HG02981 (cell line): ENCODE measurements around the gene PSMC6.

ENCODE experiments used
- ATAC-seq: cut with Tn5 transposase; IDR thresholded peaks from one replicate; pipeline ENCODE4 v1.9.1; 2021; ENCODE audit warnings: mild to moderate bottlenecking, moderate library complexity; ENCODE audit not compliant: unreplicated experiment

PSMC6 gene

GRCh38 chr14:52706724-52707706 is at the start of gene PSMC6:
TSS of gene PSMC6 (plus strand) at chr14:52707200. CDS start at chr14:52707220, 20 bp downstream.
- peak; percentile 97 for ATAC-seq

GRCh38 chr14:52660325-52660724 is 46.7 kb upstream of the PSMC6 start:
- ATAC-seq, result no peak

GRCh38 chr14:52660832-52661231 is 46.2 kb upstream of the PSMC6 start:
- ATAC-seq, result no peak

GRCh38 chr14:52661314-52661713 is 45.7 kb upstream of the PSMC6 start:
- ATAC-seq, result no peak

- no peak for ATAC-seq
These were observed 43.1 kb upstream of the PSMC6 start for GRCh38 chr14:52663850-52664249.

GRCh38 chr14:52678591-52678990 is 28.4 kb upstream of the PSMC6 start:
- no peak for ATAC-seq

GRCh38 chr14:52683985-52684520 is 22.9 kb upstream of the PSMC6 start:
- ATAC-seq, result no peak

- no peak for ATAC-seq
These were observed 20.8 kb upstream of the PSMC6 start for GRCh38 chr14:52686176-52686575.

- ATAC-seq, result no peak
These were observed 15.8 kb upstream of the PSMC6 start for GRCh38 chr14:52690983-52691760.

- ATAC-seq, result no peak
These were observed 14.6 kb upstream of the PSMC6 start for GRCh38 chr14:52692248-52692962.

GRCh38 chr14:52693036-52693435 is 14.0 kb upstream of the PSMC6 start:
- no peak for ATAC-seq

- ATAC-seq, result no peak
These were observed 13.5 kb upstream of the PSMC6 start for GRCh38 chr14:52693532-52693931.

- peak; percentile 48 for ATAC-seq
These were observed 12.1 kb upstream of the PSMC6 start for GRCh38 chr14:52694761-52695480.

GRCh38 chr14:52695481-52696091 is 11.4 kb upstream of the PSMC6 start, which contains the start of gene ERO1A:
TSS of gene ERO1A (minus strand) at chr14:52695558. CDS start at chr14:52695481, 77 bp downstream.
- peak; percentile 67 for ATAC-seq

- no peak for ATAC-seq
These were observed 6.3 kb upstream of the PSMC6 start for GRCh38 chr14:52700701-52701172.

- ATAC-seq, result no peak
These were observed 5.8 kb upstream of the PSMC6 start for GRCh38 chr14:52701223-52701622.

GRCh38 chr14:52703225-52703624 is 3.8 kb upstream of the PSMC6 start:
- no peak for ATAC-seq

GRCh38 chr14:52703664-52704063 is 3.3 kb upstream of the PSMC6 start:
- ATAC-seq, result no peak

- no peak for ATAC-seq
These were observed 714 bp upstream of the PSMC6 start for GRCh38 chr14:52706286-52706685.
